Keratinocyte (primary cell): ENCODE data around the gene OLR1. TPM values are rescaled to one million over a fixed set of nuclear protein-coding genes. Genes with fewer than 3 reads are reported as not detected.

ENCODE experiments used
- DNase-seq: peaks from one replicate; pipeline ENCODE4 v3.0.0-alpha.2; 2011; ENCODE audit warnings: low read depth, missing footprints, low spot score
- FAIRE-seq: peaks from 2 replicates; lab custom pipeline; 2011; peaks lifted over from hg19 to GRCh38; lab: Jason Lieb, UNC
- H2AFZ ChIP-seq: 2 replicates; pipeline ENCODE4 v1.6.0; 2012; ENCODE audit warnings: low read length, control low read depth, inconsistent platforms; ENCODE audit not compliant: control insufficient read depth
- H3K27ac ChIP-seq: 2 replicates; pipeline ENCODE4 v1.5.1; 2011; ENCODE audit warnings: low read length; ENCODE audit not compliant: control insufficient read depth, insufficient read depth
- H3K27me3 ChIP-seq: 3 replicates; pipeline ENCODE4 v1.6.0; 2011; ENCODE audit warnings: low read length; ENCODE audit not compliant: control insufficient read depth, insufficient read depth; ENCODE audit errors: extremely low read depth
- H3K36me3 ChIP-seq, 2 experiments: 2 replicates in 1 of 2; 3 replicates in 1 of 2; pipeline ENCODE4 v1.5.1; 2011; ENCODE audit warnings: low read length in 2 of 2, mild to moderate bottlenecking in 1 of 2; ENCODE audit not compliant: control insufficient read depth in 2 of 2, insufficient read depth in 2 of 2; ENCODE audit errors: extremely low read depth in 1 of 2
- H3K4me1 ChIP-seq: 3 replicates; pipeline ENCODE4 v1.5.1; 2011; ENCODE audit warnings: low read length; ENCODE audit not compliant: control insufficient read depth, insufficient read depth; ENCODE audit errors: extremely low read depth
- H3K4me2 ChIP-seq: 3 replicates; pipeline ENCODE4 v1.6.0; 2011; ENCODE audit warnings: low read depth, low read length; ENCODE audit not compliant: control insufficient read depth, insufficient read depth; ENCODE audit errors: extremely low read depth
- H3K4me3 ChIP-seq, 3 experiments: fragments of 200-600 bp in 1 of 3; sonication (generic) in 1 of 3; 2 replicates in 2 of 3; 3 replicates in 1 of 3; pipeline ENCODE4 v1.5.1; 2011 to 2016; ENCODE audit warnings: low read length in 3 of 3, mild to moderate bottlenecking in 3 of 3, control low read depth in 2 of 3, inconsistent platforms in 1 of 3, low read depth in 1 of 3, mixed read lengths in 1 of 3, mixed run types in 1 of 3, moderate library complexity in 1 of 3; ENCODE audit not compliant: control insufficient read depth in 2 of 3, insufficient read depth in 2 of 3; ENCODE audit errors: extremely low read depth in 1 of 3
- H3K79me2 ChIP-seq: 2 replicates; pipeline ENCODE4 v1.6.0; 2012; ENCODE audit warnings: low read length; ENCODE audit not compliant: control insufficient read depth, insufficient read depth
- H3K9ac ChIP-seq: 3 replicates; pipeline ENCODE4 v1.6.0; 2011; ENCODE audit warnings: low read length; ENCODE audit not compliant: control insufficient read depth, insufficient read depth; ENCODE audit errors: extremely low read depth
- H3K9me1 ChIP-seq: 3 replicates; pipeline ENCODE4 v1.6.0; 2011; ENCODE audit warnings: low read length; ENCODE audit not compliant: control insufficient read depth, insufficient read depth; ENCODE audit errors: extremely low read depth
- H3K9me3 ChIP-seq: 2 replicates; pipeline ENCODE4 v1.5.1; 2012; ENCODE audit warnings: low read depth, low read length; ENCODE audit not compliant: control insufficient read depth
- H4K20me1 ChIP-seq: 3 replicates; pipeline ENCODE4 v1.6.0; 2011; ENCODE audit warnings: low read length; ENCODE audit not compliant: control insufficient read depth, insufficient read depth; ENCODE audit errors: extremely low read depth
- CTCF ChIP-seq, 3 experiments: IDR thresholded peaks in 1 of 3; conservative IDR thresholded peaks in 1 of 3; optimal IDR thresholded peaks in 1 of 3; 2 replicates in 2 of 3; 3 replicates in 1 of 3; pipeline versions ENCODE3 to v1.5.1; 2011; ENCODE audit warnings: low read length in 3 of 3, mild to moderate bottlenecking in 3 of 3, moderate library complexity in 2 of 3, control low read depth in 1 of 3, inconsistent platforms in 1 of 3; ENCODE audit not compliant: insufficient read depth in 2 of 3; ENCODE audit errors: extremely low read depth in 1 of 3
- EZH2 ChIP-seq: IDR thresholded peaks from one replicate; pipeline ENCODE4 v1.6.1; 2012; ENCODE audit warnings: inconsistent platforms, mild to moderate bottlenecking, low read length, moderate library complexity
- dilution Hi-C: fragments of 300-500 bp; cut with MboI; formaldehyde crosslinking; loops from one replicate; pipeline ENCODE4 v1.7.0; 2020; ENCODE audit warnings: low sequenced_read_pairs; ENCODE audit not compliant: extremely low pct_ligation_motif_present
- polyA plus RNA-seq, 5 experiments: library from polyadenylated mRNA; depleted of rRNA in 3 of 5; stranded (reverse) in 3 of 5; stranded (forward) in 1 of 5; unstranded in 1 of 5; fragments of >200 nt; gene quantifications; 1 replicate in 1 of 5; 2 replicates in 3 of 5; 3 replicates in 1 of 5; pipeline versions ENCODE4 v1.2.1 to v1.2.3, GENCODE V29; 2011 to 2012; ENCODE audit warnings: missing spikeins in 2 of 5, low read depth in 1 of 5, low replicate concordance in 1 of 5

Gene OLR1
- polyA plus RNA-seq, 1 donor (not counting 4 experiments of a cell fraction or from before 2014, with no cell fraction given): 0.17 TPM

GRCh38 chr12:10211940-10212738, 40.2 kb upstream of the OLR1 start:
- FAIRE-seq: peak; percentile 93
- H2AFZ ChIP-seq: peak overlapping the region; percentile 60

GRCh38 chr12:10211101-10211939, 39.4 kb upstream of the OLR1 start:
- FAIRE-seq (no peak), DNase-seq (no peak)
- H3K9ac ChIP-seq: no peak overlapping the region
- H3K27me3 ChIP-seq: no peaks in the 10 kb centered on the region
- H3K36me3 ChIP-seq: no peaks in the 10 kb centered on the region
- H3K27ac ChIP-seq: no peak overlapping the region
- no peaks in the 10 kb centered on the region for H3K9me1 ChIP-seq
- H3K4me2 ChIP-seq: no peak overlapping the region
- no peak for TF ChIP-seq CTCF (optimal IDR thresholded peaks at IDR 0.05 in 1 of 3, IDR thresholded peaks at IDR 0.05 in 1 of 3, conservative IDR thresholded peaks at IDR 0.05 in 1 of 3; ENCODE audit: extremely low read depth in 1 of 3, insufficient read depth in 2 of 3, low read length in 3 of 3)
- TF ChIP-seq EZH2: no peak
- no peak overlapping the region for H3K4me3 ChIP-seq
- H2AFZ ChIP-seq: no peak overlapping the region
- H4K20me1 ChIP-seq: peaks cover 2% of the 10 kb centered on the region
- no peaks in the 10 kb centered on the region for H3K79me2 ChIP-seq
- dilution Hi-C loops: no loop called here
- H3K4me1 ChIP-seq: peaks cover 17% of the 10 kb centered on the region
- no peaks in the 10 kb centered on the region for H3K9me3 ChIP-seq

More at GRCh38 chr12:10211940-10212738, 40.2 kb upstream of the OLR1 start:
- TF ChIP-seq CTCF (optimal IDR thresholded peaks at IDR 0.05 in 1 of 3, IDR thresholded peaks at IDR 0.05 in 1 of 3, conservative IDR thresholded peaks at IDR 0.05 in 1 of 3; ENCODE audit: extremely low read depth in 1 of 3, insufficient read depth in 2 of 3, low read length in 3 of 3) (no peak), EZH2 (no peak)
- Histone ChIP-seq H3K27ac (peak overlapping the region; percentile 99), H3K79me2 (no peaks in the 10 kb centered on the region), H3K4me2 (peak overlapping the region; percentile 99), H3K9me3 (no peaks in the 10 kb centered on the region), H3K4me1 (peaks cover 17% of the 10 kb centered on the region), H3K4me3 (peak overlapping the region; percentile 66 to 88 (median 87)), H3K36me3 (no peaks in the 10 kb centered on the region), H3K27me3 (no peaks in the 10 kb centered on the region), H3K9ac (peak overlapping the region; percentile 93), H3K9me1 (no peaks in the 10 kb centered on the region), H4K20me1 (peaks cover 2% of the 10 kb centered on the region)
- dilution Hi-C loops: no loop called here
- DNase-seq: peak; percentile 96
